ENCODE measurements around the gene HAUS5.

The HAUS5 gene

GRCh38 chr19:35612559-35613321 lies at the start of gene HAUS5:
Gene HAUS5, plus strand, starts transcription at chr19:35612735. Its CDS starts 60 bp downstream, at chr19:35612795.
- peak; percentile 100 for TF ChIP-seq CREB1 (IDR thresholded peaks at IDR 0.05; ENCODE audit: low read depth)
- TF ChIP-seq MAX (IDR thresholded peaks at IDR 0.05) = peak; percentile 79
- no peak for TF ChIP-seq NFIC (IDR thresholded peaks at IDR 0.05)
- TF ChIP-seq YY1 (IDR thresholded peaks at IDR 0.05; ENCODE audit: low read depth) = peak; percentile 80
- no peak for TF ChIP-seq REST (IDR thresholded peaks at IDR 0.05; ENCODE audit: low read depth)
- no peak; the same call in 1 of the 2 replicates for TF ChIP-seq TCF12 (IDR thresholded peaks at IDR 0.05; ENCODE audit: low read depth)
- TF ChIP-seq TAF1 (IDR thresholded peaks at IDR 0.05; ENCODE audit: low read depth) = peak; percentile 66; the same call in 1 of the 2 replicates
- no peak for TF ChIP-seq EP300 (IDR thresholded peaks at IDR 0.05; ENCODE audit: borderline replicate concordance)
- no peak for TF ChIP-seq CEBPB (IDR thresholded peaks at IDR 0.05)

GRCh38 chr19:35562776-35563175 lies 49.8 kb upstream of the HAUS5 start:
- TF ChIP-seq EGR1 (IDR thresholded peaks at IDR 0.05) = no peak
- TF ChIP-seq TCF12 (IDR thresholded peaks at IDR 0.05; ENCODE audit: low read depth) = no peak
- no peak for TF ChIP-seq RAD21 (IDR thresholded peaks at IDR 0.05; ENCODE audit: low read depth)
- no peak for TF ChIP-seq YY1 (IDR thresholded peaks at IDR 0.05; ENCODE audit: low read depth)
- TF ChIP-seq FOXM1 (IDR thresholded peaks at IDR 0.05; ENCODE audit: borderline replicate concordance, low read depth) = no peak
- TF ChIP-seq NFIC (IDR thresholded peaks at IDR 0.05) = no peak
- no peak for TF ChIP-seq TEAD4 (IDR thresholded peaks at IDR 0.05)
- TF ChIP-seq CEBPB (IDR thresholded peaks at IDR 0.05) = no peak
- no peak for TF ChIP-seq MAX (IDR thresholded peaks at IDR 0.05)
- no peak for TF ChIP-seq EP300 (IDR thresholded peaks at IDR 0.05; ENCODE audit: borderline replicate concordance)
- TF ChIP-seq ZBTB7A (IDR thresholded peaks at IDR 0.05; ENCODE audit: low read depth) = no peak
- no peak for TF ChIP-seq REST (IDR thresholded peaks at IDR 0.05; ENCODE audit: low read depth)
- TF ChIP-seq TAF1 (IDR thresholded peaks at IDR 0.05; ENCODE audit: low read depth) = no peak
- TF ChIP-seq USF1 (IDR thresholded peaks at IDR 0.05) = no peak
- TF ChIP-seq CREB1 (IDR thresholded peaks at IDR 0.05; ENCODE audit: low read depth) = no peak

- TF ChIP-seq RAD21 (IDR thresholded peaks at IDR 0.05; ENCODE audit: low read depth) = no peak
- no peak for TF ChIP-seq YY1 (IDR thresholded peaks at IDR 0.05; ENCODE audit: low read depth)
- no peak for TF ChIP-seq TEAD4 (IDR thresholded peaks at IDR 0.05)
- no peak for TF ChIP-seq NFIC (IDR thresholded peaks at IDR 0.05)
Observed at GRCh38 chr19:35563207-35563829, 49.2 kb upstream of the HAUS5 start, which contains the start of gene ATP4A. Gene ATP4A, minus strand, starts transcription at chr19:35563658. Its CDS starts 29 bp downstream, at chr19:35563629.

- TF ChIP-seq USF1 (IDR thresholded peaks at IDR 0.05) (no peak), ZBTB7A (IDR thresholded peaks at IDR 0.05; ENCODE audit: low read depth) (no peak), MAX (IDR thresholded peaks at IDR 0.05) (no peak), YY1 (IDR thresholded peaks at IDR 0.05; ENCODE audit: low read depth) (no peak), EP300 (IDR thresholded peaks at IDR 0.05; ENCODE audit: borderline replicate concordance) (no peak), TCF12 (IDR thresholded peaks at IDR 0.05; ENCODE audit: low read depth) (no peak), RAD21 (IDR thresholded peaks at IDR 0.05; ENCODE audit: low read depth) (no peak), CREB1 (IDR thresholded peaks at IDR 0.05; ENCODE audit: low read depth) (no peak), FOXM1 (IDR thresholded peaks at IDR 0.05; ENCODE audit: borderline replicate concordance, low read depth) (no peak), REST (IDR thresholded peaks at IDR 0.05; ENCODE audit: low read depth) (no peak), EGR1 (IDR thresholded peaks at IDR 0.05) (no peak), NFIC (IDR thresholded peaks at IDR 0.05) (no peak), TEAD4 (IDR thresholded peaks at IDR 0.05) (no peak), CEBPB (IDR thresholded peaks at IDR 0.05) (no peak), TAF1 (IDR thresholded peaks at IDR 0.05; ENCODE audit: low read depth) (no peak)
Observed at GRCh38 chr19:35565016-35565856, 47.3 kb upstream of the HAUS5 start.

All from Ishikawa (cell line).